M059J (cell line): ENCODE results near the gene MICAL3. TPM values are rescaled to one million over a fixed set of nuclear protein-coding genes. Genes with fewer than 3 reads are reported as not detected.
A peak's percentile ranks its signal among the peaks of the same experiment; 100 is the strongest.

Source experiments
- DNase-seq: peaks from one replicate; pipeline ENCODE4 v3.0.0-alpha.2; 2012; ENCODE audit warnings: low read depth
- total RNA-seq: library from RNA; depleted of rRNA; stranded (reverse); fragments of >200 nt; shearing (Covaris generic); gene quantifications from 2 replicates; pipeline ENCODE4 v1.2.3, GENCODE V29; 2014

MICAL3 gene
- total RNA-seq, 1 experiment from 2014 or later, result 33.6 TPM

- no peak for DNase-seq
Observed at GRCh38 chr22:17794726-17795542, 229.4 kb downstream of the MICAL3 start.

- DNase-seq, result no peak
Observed at GRCh38 chr22:17792854-17793434, 231.4 kb downstream of the MICAL3 start.

GRCh38 chr22:17792299-17792698 is 232.1 kb downstream of the MICAL3 start:
- DNase-seq, result no peak

GRCh38 chr22:17791196-17791595 is 233.2 kb downstream of the MICAL3 start:
- no peak for DNase-seq

GRCh38 chr22:17789379-17790200 is 234.8 kb downstream of the MICAL3 start:
- DNase-seq, result no peak

GRCh38 chr22:17788528-17789378 is 235.6 kb downstream of the MICAL3 start:
- DNase-seq, result no peak

- no peak for DNase-seq
Observed at GRCh38 chr22:17787716-17788330, 236.5 kb downstream of the MICAL3 start.

GRCh38 chr22:17787241-17787640 is 237.1 kb downstream of the MICAL3 start:
- DNase-seq, result no peak

- peak; percentile 54 for DNase-seq
Observed at GRCh38 chr22:17786435-17787161, 237.8 kb downstream of the MICAL3 start.

- DNase-seq, result no peak
Observed at GRCh38 chr22:17785185-17786184, 238.9 kb downstream of the MICAL3 start.

GRCh38 chr22:17784776-17785175 is 239.6 kb downstream of the MICAL3 start:
- DNase-seq, result no peak

GRCh38 chr22:17783773-17784480 is 240.4 kb downstream of the MICAL3 start:
- DNase-seq, result no peak

- DNase-seq, result no peak
Observed at GRCh38 chr22:17783312-17783711, 241.0 kb downstream of the MICAL3 start.

- no peak for DNase-seq
Observed at GRCh38 chr22:17782621-17783020, 241.7 kb downstream of the MICAL3 start.

- DNase-seq, result no peak
Observed at GRCh38 chr22:17782158-17782557, 242.2 kb downstream of the MICAL3 start.

- DNase-seq, result peak; percentile 79
Observed at GRCh38 chr22:17781319-17782031, 242.9 kb downstream of the MICAL3 start.

GRCh38 chr22:17780741-17781318 is 243.5 kb downstream of the MICAL3 start:
- no peak for DNase-seq
